Effector memory CD8-positive, alpha-beta T cell (primary cell): ENCODE data around the gene MTHFR.
"Not testable (repeated sequence)": the region's sequence is repeated elsewhere in the genome, so short reads cannot be mapped to it uniquely, and the experiment has no call there.

Source experiments
- ATAC-seq: fragments of 150-1000 bp; cut with Tn5 transposase; replicated peaks from 2 replicates; pipeline ENCODE4 v1.10.0; 2021; ENCODE audit warnings: mild to moderate bottlenecking, moderate library complexity
- DNase-seq, 3 experiments: peaks; one replicate each; pipeline ENCODE4 v3.0.0; 2021
- H3K27ac Mint-ChIP-seq, 2 donors: one replicate each; pipeline ENCODE4 v1.8.0; 2022; ENCODE audit warnings: mild to moderate bottlenecking in 2 of 2, mixed read lengths in 2 of 2, moderate library complexity in 2 of 2
- H3K27me3 Mint-ChIP-seq, 2 donors: one replicate each; pipeline ENCODE4 v1.8.0; 2022; ENCODE audit warnings: mixed read lengths in 2 of 2
- H3K36me3 Mint-ChIP-seq: one replicate; pipeline ENCODE4 v1.8.0; 2022; ENCODE audit warnings: mild to moderate bottlenecking, moderate library complexity, mixed read lengths; ENCODE audit not compliant: insufficient read depth
- H3K4me1 Mint-ChIP-seq, 2 donors: one replicate each; pipeline ENCODE4 v1.8.0; 2022; ENCODE audit warnings: low read depth in 2 of 2, mixed read lengths in 2 of 2
- H3K4me3 Mint-ChIP-seq, 2 donors: one replicate each; pipeline ENCODE4 v1.8.0; 2022; ENCODE audit warnings: mild to moderate bottlenecking in 2 of 2, mixed read lengths in 2 of 2, moderate library complexity in 2 of 2
- H3K9me3 Mint-ChIP-seq, 2 donors: one replicate each; pipeline ENCODE4 v1.8.0; 2022; ENCODE audit warnings: mixed read lengths in 2 of 2

The MTHFR gene

GRCh38 chr1:11817192-11817591, 11.4 kb upstream of the MTHFR start:
- DNase-seq, result no peak
- Mint-ChIP-seq H3K9me3 (no peaks in the 10 kb centered on the region), H3K4me3 (no peak overlapping the region), H3K4me1 (peaks cover 0 to 5% of the 10 kb centered on the region in 2 donors), H3K36me3 (peaks cover 51% of the 10 kb centered on the region), H3K27ac (no peak overlapping the region), H3K27me3 (no peaks in the 10 kb centered on the region)
- no peak for ATAC-seq

- DNase-seq (no peak), ATAC-seq (no peak)
- H3K36me3 Mint-ChIP-seq, result peaks cover 41% of the 10 kb centered on the region
- H3K9me3 Mint-ChIP-seq, result no peaks in the 10 kb centered on the region
- H3K4me1 Mint-ChIP-seq, result peaks cover 2 to 9% of the 10 kb centered on the region in 2 donors
- no peak overlapping the region for H3K4me3 Mint-ChIP-seq
- H3K27ac Mint-ChIP-seq, result no peak overlapping the region
- H3K27me3 Mint-ChIP-seq, result no peaks in the 10 kb centered on the region
Observed at GRCh38 chr1:11813021-11813420, 7.3 kb upstream of the MTHFR start.

- peaks cover 42 to 48% of the 10 kb centered on the region in 2 donors for H3K4me1 Mint-ChIP-seq
- H3K9me3 Mint-ChIP-seq, result no peaks in the 10 kb centered on the region
- peak overlapping the region; percentile 92 to 96 for H3K4me3 Mint-ChIP-seq
- no peak for DNase-seq
- no peak for ATAC-seq
- H3K36me3 Mint-ChIP-seq, result peaks cover 32% of the 10 kb centered on the region
- H3K27ac Mint-ChIP-seq, result peak overlapping the region; percentile 92 to 94
- no peaks in the 10 kb centered on the region for H3K27me3 Mint-ChIP-seq
Observed at GRCh38 chr1:11807133-11807532, 1.4 kb upstream of the MTHFR start.

- Mint-ChIP-seq H3K9me3 (no peaks in the 10 kb centered on the region), H3K27me3 (no peaks in the 10 kb centered on the region), H3K27ac (peak overlapping the region; percentile 92 to 94), H3K36me3 (peaks cover 25% of the 10 kb centered on the region), H3K4me1 (peaks cover 46 to 53% of the 10 kb centered on the region in 2 donors), H3K4me3 (peak overlapping the region; percentile 92 to 96)
- ATAC-seq (peak; percentile 60), DNase-seq (no peak)
Observed at GRCh38 chr1:11806307-11806936, 658 bp upstream of the MTHFR start.

GRCh38 chr1:11804666-11805421, 920 bp downstream of the MTHFR start:
- Mint-ChIP-seq H3K27me3 (no peaks in the 10 kb centered on the region), H3K4me3 (peak overlapping the region; percentile 92 to 96), H3K9me3 (no peaks in the 10 kb centered on the region), H3K36me3 (peaks cover 31% of the 10 kb centered on the region), H3K4me1 (peaks cover 46 to 53% of the 10 kb centered on the region in 2 donors), H3K27ac (peak overlapping the region; percentile 92 to 94)
- no peak for ATAC-seq
- no peak for DNase-seq

GRCh38 chr1:11803924-11804665, 1.7 kb downstream of the MTHFR start:
- Mint-ChIP-seq H3K36me3 (peaks cover 31% of the 10 kb centered on the region), H3K27ac (peak overlapping the region; percentile 74 to 78), H3K4me1 (peaks cover 44 to 53% of the 10 kb centered on the region in 2 donors), H3K4me3 (peak overlapping the region; percentile 92 to 96)
- not testable (repeated sequence) for H3K27me3 Mint-ChIP-seq, H3K9me3 Mint-ChIP-seq, DNase-seq, ATAC-seq

- Mint-ChIP-seq H3K36me3 (peaks cover 34% of the 10 kb centered on the region), H3K4me3 (peak overlapping the region; percentile 92 to 96), H3K27me3 (no peaks in the 10 kb centered on the region), H3K4me1 (peaks cover 44 to 52% of the 10 kb centered on the region in 2 donors), H3K9me3 (no peaks in the 10 kb centered on the region), H3K27ac (peak overlapping the region; percentile 74 to 78)
- ATAC-seq, result peak; percentile 38
- DNase-seq, result peak; percentile 69 to 71 (median 70)
Observed at GRCh38 chr1:11802973-11803885, 2.5 kb downstream of the MTHFR start.

GRCh38 chr1:11802616-11802972, 3.2 kb downstream of the MTHFR start:
- H3K4me1 Mint-ChIP-seq, result peaks cover 44 to 50% of the 10 kb centered on the region in 2 donors
- H3K4me3 Mint-ChIP-seq, result peak overlapping the region; percentile 92 to 96
- H3K27me3 Mint-ChIP-seq, result no peaks in the 10 kb centered on the region
- peak overlapping the region; percentile 74 to 78 for H3K27ac Mint-ChIP-seq
- no peak for DNase-seq
- no peaks in the 10 kb centered on the region for H3K9me3 Mint-ChIP-seq
- peaks cover 34% of the 10 kb centered on the region for H3K36me3 Mint-ChIP-seq
- ATAC-seq, result no peak

GRCh38 chr1:11800756-11801433, 4.9 kb downstream of the MTHFR start:
- H3K4me1 Mint-ChIP-seq, result peaks cover 35 to 38% of the 10 kb centered on the region in 2 donors
- H3K4me3 Mint-ChIP-seq, result peak overlapping the region in 1 of 2 donors; percentile 19
- no peaks in the 10 kb centered on the region for H3K9me3 Mint-ChIP-seq
- no peaks in the 10 kb centered on the region for H3K27me3 Mint-ChIP-seq
- H3K27ac Mint-ChIP-seq, result no peak overlapping the region
- ATAC-seq (no peak), DNase-seq (no peak)
- H3K36me3 Mint-ChIP-seq, result peaks cover 29% of the 10 kb centered on the region

- H3K4me3 Mint-ChIP-seq, result no peak overlapping the region
- H3K36me3 Mint-ChIP-seq, result peaks cover 33% of the 10 kb centered on the region
- no peaks in the 10 kb centered on the region for H3K9me3 Mint-ChIP-seq
- DNase-seq, result no peak
- peaks cover 33 to 37% of the 10 kb centered on the region in 2 donors for H3K4me1 Mint-ChIP-seq
- no peaks in the 10 kb centered on the region for H3K27me3 Mint-ChIP-seq
- H3K27ac Mint-ChIP-seq, result no peak overlapping the region
- ATAC-seq, result no peak
Observed at GRCh38 chr1:11800391-11800755, 5.4 kb downstream of the MTHFR start.

- Mint-ChIP-seq H3K27me3 (no peaks in the 10 kb centered on the region), H3K9me3 (no peaks in the 10 kb centered on the region), H3K27ac (no peak overlapping the region), H3K4me1 (peaks cover 29 to 33% of the 10 kb centered on the region in 2 donors), H3K36me3 (peaks cover 35% of the 10 kb centered on the region), H3K4me3 (no peak overlapping the region)
- no peak for DNase-seq
- ATAC-seq, result no peak
Observed at GRCh38 chr1:11799896-11800295, 5.9 kb downstream of the MTHFR start.

GRCh38 chr1:11799099-11799498, 6.7 kb downstream of the MTHFR start:
- Mint-ChIP-seq H3K27me3 (no peaks in the 10 kb centered on the region), H3K27ac (no peak overlapping the region)
- DNase-seq, result no peak

More at GRCh38 chr1:11799099-11799498, 6.7 kb downstream of the MTHFR start:
- ATAC-seq, result no peak
- peaks cover 35% of the 10 kb centered on the region for H3K36me3 Mint-ChIP-seq
- peaks cover 21 to 25% of the 10 kb centered on the region in 2 donors for H3K4me1 Mint-ChIP-seq
- no peak overlapping the region for H3K4me3 Mint-ChIP-seq
- no peaks in the 10 kb centered on the region for H3K9me3 Mint-ChIP-seq
